Measurements from ENCODE around the gene REXO1. TPM values are rescaled to one million over a fixed set of nuclear protein-coding genes. Genes with fewer than 3 reads are reported as not detected.

Gene REXO1
- total RNA-seq, 1 experiment from 2014 or later: 8.1 TPM

- peak; percentile 52 for DNase-seq (ENCODE audit: low read depth)
Observed at GRCh38 chr19:1766800-1767352, 81.4 kb downstream of the REXO1 start.

- no peak for DNase-seq (ENCODE audit: low read depth)
Observed at GRCh38 chr19:1765904-1766799, 82.1 kb downstream of the REXO1 start.

Other genes starting within 250 kb of the REXO1 start
- gene UQCR11, start 243.0 kb downstream of the REXO1 start, total RNA-seq (2014; rRNA removed; shearing (Covaris generic)): 84.4 and 85.5 TPM in 2 replicates
- gene TCF3, start 195.9 kb downstream of the REXO1 start, total RNA-seq (2014; rRNA removed; shearing (Covaris generic)): 91.7 and 92.8 TPM in 2 replicates
- gene ONECUT3, start 95.0 kb downstream of the REXO1 start, total RNA-seq (2014; rRNA removed; shearing (Covaris generic)): not detected in 2 replicates
- 1.8 TPM in 1 of 2 replicates, not detected in the other for gene ATP8B3, start 36.2 kb downstream of the REXO1 start, total RNA-seq (2014; rRNA removed; shearing (Covaris generic))
- 5.5 and 5.7 TPM in 2 replicates for gene KLF16, start 15.1 kb upstream of the REXO1 start, total RNA-seq (2014; rRNA removed; shearing (Covaris generic))
- 66.9 and 76.5 TPM in 2 replicates for gene ABHD17A, start 37.0 kb upstream of the REXO1 start, total RNA-seq (2014; rRNA removed; shearing (Covaris generic))
- 4.0 and 11.1 TPM in 2 replicates for gene ADAT3, start 56.9 kb upstream of the REXO1 start, total RNA-seq (2014; rRNA removed; shearing (Covaris generic))
- gene SCAMP4, start 56.9 kb upstream of the REXO1 start, total RNA-seq (2014; rRNA removed; shearing (Covaris generic)): 51.6 and 65.8 TPM in 2 replicates
- gene CSNK1G2, start 92.7 kb upstream of the REXO1 start, total RNA-seq (2014; rRNA removed; shearing (Covaris generic)): 53.9 and 54.1 TPM in 2 replicates
- gene BTBD2, start 167.2 kb upstream of the REXO1 start, total RNA-seq (2014; rRNA removed; shearing (Covaris generic)): 18.2 and 19.9 TPM in 2 replicates
- 31.3 and 33.9 TPM in 2 replicates for gene MKNK2, start 202.8 kb upstream of the REXO1 start, total RNA-seq (2014; rRNA removed; shearing (Covaris generic))
- 11.1 and 13.5 TPM in 2 replicates for gene MOB3A, start 247.8 kb upstream of the REXO1 start, total RNA-seq (2014; rRNA removed; shearing (Covaris generic))
- gene IZUMO4, start 248.4 kb upstream of the REXO1 start, total RNA-seq (2014; rRNA removed; shearing (Covaris generic)): not detected in 2 replicates

All from Daoy (cell line).